ENCODE results near the gene EPPIN. TPM values are rescaled to one million over a fixed set of nuclear protein-coding genes. Genes with fewer than 3 reads are reported as not detected.
"Not testable (repeated sequence)": the region's sequence is repeated elsewhere in the genome, so short reads cannot be mapped to it uniquely, and the experiment has no call there.

EPPIN gene
- total and polyA plus RNA-seq, 4 experiments from 2014 or later, result not detected

DNA sequence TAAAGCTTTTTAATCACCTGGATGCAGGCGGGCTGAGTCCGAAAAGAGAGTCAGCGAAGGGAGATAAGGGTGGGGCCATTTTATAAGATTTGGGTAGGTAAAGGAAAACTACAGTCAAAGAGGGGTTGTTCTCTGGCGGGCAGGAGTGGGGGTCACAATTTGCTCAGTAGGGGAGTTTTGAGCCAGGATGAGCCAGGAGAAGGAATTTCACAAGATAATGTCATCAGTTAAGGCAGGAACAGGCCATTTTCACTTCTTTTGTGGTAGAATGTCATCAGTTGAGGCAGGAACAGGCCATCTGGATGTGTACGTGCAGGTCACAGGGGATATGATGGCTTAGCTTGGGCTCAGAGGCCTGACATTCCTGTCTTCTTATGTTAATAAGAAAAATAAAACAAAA is 37.1 kb upstream of the EPPIN start:
- intact Hi-C loops (cut with micrococcal nuclease); H3K36me3 Mint-ChIP-seq; CTCF ChIA-PET (ENCODE audit: partially characterized antibody); POLR2A ChIA-PET (ENCODE audit: partially characterized antibody); H3K4me1 ChIP-seq (ENCODE audit: insufficient read depth, low read length); H3K4me1 Mint-ChIP-seq; H3K36me3 ChIP-seq (ENCODE audit: insufficient read depth, low read length); DNase-seq; H3K4me3 Mint-ChIP-seq; H3K27ac ChIP-seq (ENCODE audit: low read depth, low read length); H3K4me3 ChIP-seq (ENCODE audit: low read length in 2 of 2); H3K9me3 ChIP-seq (ENCODE audit: control insufficient read depth in 1 of 2, low read length in 2 of 2); H3K27me3 ChIP-seq (ENCODE audit: insufficient read depth, low read length); H3K27ac Mint-ChIP-seq; H3K9me3 Mint-ChIP-seq: not testable (repeated sequence)
- peaks cover 20 to 24% of the 10 kb centered on the region in 2 donors for H3K27me3 Mint-ChIP-seq

DNA sequence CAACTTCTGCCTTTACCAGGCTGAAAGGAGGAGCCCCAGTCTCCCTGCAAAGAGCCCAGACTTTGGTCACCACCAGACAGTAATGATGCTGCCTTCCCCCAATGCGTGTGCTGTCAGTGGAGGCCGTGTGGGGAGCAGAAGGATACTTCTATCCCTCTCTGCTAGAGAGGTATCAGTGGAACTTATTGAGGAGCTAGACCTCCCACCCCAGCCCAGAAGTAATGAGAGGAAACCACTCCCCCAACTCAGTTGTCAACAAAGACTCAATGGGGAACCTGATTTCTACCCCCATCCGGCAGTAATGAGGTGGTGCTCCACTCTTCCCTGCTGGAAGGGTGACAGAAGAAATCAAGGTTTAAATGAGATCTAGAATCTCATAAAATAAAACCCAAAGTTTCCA is 36.3 kb upstream of the EPPIN start:
- POLR2A ChIA-PET (ENCODE audit: partially characterized antibody), result no interaction called here
- CTCF ChIA-PET (ENCODE audit: partially characterized antibody), result interaction anchor here (0.6 kb wide), 1 partner anchor 187 kb away, joined by 3 read pairs; no protein-coding TSS in a partner anchor
- no peaks in the 10 kb centered on the region for H3K9me3 Mint-ChIP-seq
- H3K27ac ChIP-seq (ENCODE audit: low read depth, low read length), result no peak overlapping the region
- DNase-seq, result no peak
- H3K27ac Mint-ChIP-seq, result no peak overlapping the region
- peaks cover 20 to 22% of the 10 kb centered on the region in 2 donors for H3K27me3 Mint-ChIP-seq
- H3K4me1 Mint-ChIP-seq, result no peaks in the 10 kb centered on the region
- H3K4me1 ChIP-seq (ENCODE audit: insufficient read depth, low read length), result no peaks in the 10 kb centered on the region
- intact Hi-C loops (cut with micrococcal nuclease), result no loop called here
- H3K4me3 Mint-ChIP-seq, result no peak overlapping the region
- no peak overlapping the region for H3K4me3 ChIP-seq (ENCODE audit: low read length in 2 of 2)
- no peaks in the 10 kb centered on the region for H3K36me3 Mint-ChIP-seq
- no peaks in the 10 kb centered on the region for H3K9me3 ChIP-seq (ENCODE audit: control insufficient read depth in 1 of 2, low read length in 2 of 2)
- no peaks in the 10 kb centered on the region for H3K27me3 ChIP-seq (ENCODE audit: insufficient read depth, low read length)
- H3K36me3 ChIP-seq (ENCODE audit: insufficient read depth, low read length), result no peaks in the 10 kb centered on the region

DNA sequence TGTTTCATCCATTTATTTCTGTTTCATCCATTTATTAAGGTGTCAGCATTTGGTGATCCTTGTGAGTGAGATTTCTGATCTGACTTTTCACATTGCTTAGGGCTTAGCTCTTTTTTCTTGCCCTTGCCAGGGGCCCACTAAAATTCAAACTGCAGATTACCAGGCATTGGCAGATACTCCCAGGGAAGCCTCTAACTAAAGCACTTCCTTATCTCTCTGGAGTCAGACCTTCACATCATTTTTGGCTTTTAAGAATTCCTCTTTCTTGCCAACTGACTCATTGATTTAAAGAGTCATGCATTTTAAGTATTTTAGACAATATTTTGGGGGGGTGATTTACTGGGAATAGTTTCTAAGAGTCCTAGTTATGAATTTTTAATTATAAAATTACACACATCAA is 34.5 kb upstream of the EPPIN start:
- Histone ChIP-seq H3K4me3 (ENCODE audit: low read length in 2 of 2) (no peak overlapping the region), H3K27me3 (ENCODE audit: insufficient read depth, low read length) (no peaks in the 10 kb centered on the region), H3K4me1 (ENCODE audit: insufficient read depth, low read length) (no peaks in the 10 kb centered on the region), H3K9me3 (ENCODE audit: control insufficient read depth in 1 of 2, low read length in 2 of 2) (no peaks in the 10 kb centered on the region), H3K27ac (ENCODE audit: low read depth, low read length) (no peak overlapping the region), H3K36me3 (ENCODE audit: insufficient read depth, low read length) (no peaks in the 10 kb centered on the region)
- H3K36me3 Mint-ChIP-seq, result no peaks in the 10 kb centered on the region
- POLR2A ChIA-PET (ENCODE audit: partially characterized antibody), result no interaction called here
- CTCF ChIA-PET (ENCODE audit: partially characterized antibody), result no interaction called here
- H3K4me1 Mint-ChIP-seq, result no peaks in the 10 kb centered on the region
- no peaks in the 10 kb centered on the region for H3K9me3 Mint-ChIP-seq
- intact Hi-C loops (cut with micrococcal nuclease), result no loop called here
- no peak for DNase-seq
- H3K27ac Mint-ChIP-seq, result no peak overlapping the region
- H3K27me3 Mint-ChIP-seq, result peaks cover 18 to 20% of the 10 kb centered on the region in 2 donors
- H3K4me3 Mint-ChIP-seq, result no peak overlapping the region

DNA sequence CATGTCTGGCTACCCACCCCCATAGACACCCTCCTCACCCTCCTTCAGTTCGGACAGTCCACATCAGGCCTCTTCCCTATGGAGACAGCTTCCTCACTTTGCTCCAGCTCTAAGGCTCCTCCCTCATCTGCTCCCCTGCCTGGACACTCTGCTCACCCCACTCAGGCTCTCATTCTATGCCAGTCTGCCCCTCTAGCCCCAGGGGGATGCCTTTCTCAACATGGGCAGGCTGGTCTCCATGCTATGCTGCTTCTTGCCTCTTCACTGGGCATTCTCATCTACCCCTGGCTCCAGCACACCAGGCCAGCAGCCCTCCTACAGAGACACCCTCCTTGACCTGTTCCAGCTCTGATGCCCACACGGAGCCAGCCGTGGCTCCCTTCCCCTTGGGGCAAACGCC is 32.0 kb upstream of the EPPIN start, which contains the start of gene WFDC8:
Gene WFDC8 (minus strand): TSS at position 101 of the 400 bp plus-strand sequence. CDS start 37 bp downstream, at position 64.
- POLR2A ChIA-PET (ENCODE audit: partially characterized antibody), result no interaction called here
- H3K4me1 ChIP-seq (ENCODE audit: insufficient read depth, low read length), result no peaks in the 10 kb centered on the region
- no peak within 1 kb of the TSS for H3K4me3 ChIP-seq (ENCODE audit: low read length in 2 of 2)

DNA sequence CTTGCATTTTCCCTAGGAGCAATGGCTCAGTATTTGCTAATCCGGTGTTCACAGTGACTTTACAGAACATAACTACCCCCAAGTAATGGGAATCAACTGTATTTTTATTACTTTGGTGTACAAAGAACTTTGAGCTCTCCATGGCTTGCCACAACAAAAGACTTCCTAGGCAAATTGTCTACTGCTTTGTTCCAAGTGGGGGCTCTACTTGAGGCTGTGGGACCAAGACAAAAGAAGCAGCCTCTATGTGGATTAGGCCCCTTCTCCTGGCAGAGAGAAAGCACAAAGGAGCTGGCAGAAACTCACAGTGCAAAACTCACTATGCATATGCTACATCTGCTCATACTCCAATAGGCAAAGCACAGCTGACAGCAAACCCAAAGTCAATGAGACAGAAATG is 31.0 kb upstream of the EPPIN start:
- no peaks in the 10 kb centered on the region for H3K4me1 Mint-ChIP-seq
- peaks cover 0 to 6% (median 0%) of the 10 kb centered on the region in 8 donors for H3K9me3 Mint-ChIP-seq
- H3K9me3 ChIP-seq (ENCODE audit: control insufficient read depth in 1 of 2, low read length in 2 of 2), result no peaks in the 10 kb centered on the region
- no peaks in the 10 kb centered on the region for H3K36me3 Mint-ChIP-seq
- DNase-seq, result no peak
- no peaks in the 10 kb centered on the region for H3K27me3 ChIP-seq (ENCODE audit: insufficient read depth, low read length)
- no peak overlapping the region for H3K27ac Mint-ChIP-seq
- H3K27me3 Mint-ChIP-seq, result peaks cover 14 to 18% of the 10 kb centered on the region in 2 donors
- ChIA-PET POLR2A (ENCODE audit: partially characterized antibody) (no interaction called here), CTCF (ENCODE audit: partially characterized antibody) (no interaction called here)
- no peak overlapping the region for H3K4me3 ChIP-seq (ENCODE audit: low read length in 2 of 2)
- no peaks in the 10 kb centered on the region for H3K4me1 ChIP-seq (ENCODE audit: insufficient read depth, low read length)
- no peak overlapping the region for H3K27ac ChIP-seq (ENCODE audit: low read depth, low read length)
- no peaks in the 10 kb centered on the region for H3K36me3 ChIP-seq (ENCODE audit: insufficient read depth, low read length)
- intact Hi-C loops (cut with micrococcal nuclease), result no loop called here
- H3K4me3 Mint-ChIP-seq, result no peak overlapping the region

More for the DNA sequence above, 32.0 kb upstream of the EPPIN start, which contains the start of gene WFDC8:
- CTCF ChIA-PET (ENCODE audit: partially characterized antibody), result no interaction called here
- Histone ChIP-seq H3K27me3 (ENCODE audit: insufficient read depth, low read length) (no peaks in the 10 kb centered on the region), H3K27ac (ENCODE audit: low read depth, low read length) (no peak within 1 kb of the TSS), H3K9me3 (ENCODE audit: control insufficient read depth in 1 of 2, low read length in 2 of 2) (no peaks in the 10 kb centered on the region), H3K36me3 (ENCODE audit: insufficient read depth, low read length) (no peaks in the 10 kb centered on the region)
- Mint-ChIP-seq H3K27ac (no peak within 1 kb of the TSS), H3K36me3 (no peaks in the 10 kb centered on the region), H3K27me3 (peaks cover 19 to 20% of the 10 kb centered on the region in 2 donors), H3K4me1 (no peaks in the 10 kb centered on the region), H3K4me3 (no peak within 1 kb of the TSS), H3K9me3 (no peaks in the 10 kb centered on the region)
- no peak for DNase-seq
- intact Hi-C loops (cut with micrococcal nuclease), result no loop called here

DNA sequence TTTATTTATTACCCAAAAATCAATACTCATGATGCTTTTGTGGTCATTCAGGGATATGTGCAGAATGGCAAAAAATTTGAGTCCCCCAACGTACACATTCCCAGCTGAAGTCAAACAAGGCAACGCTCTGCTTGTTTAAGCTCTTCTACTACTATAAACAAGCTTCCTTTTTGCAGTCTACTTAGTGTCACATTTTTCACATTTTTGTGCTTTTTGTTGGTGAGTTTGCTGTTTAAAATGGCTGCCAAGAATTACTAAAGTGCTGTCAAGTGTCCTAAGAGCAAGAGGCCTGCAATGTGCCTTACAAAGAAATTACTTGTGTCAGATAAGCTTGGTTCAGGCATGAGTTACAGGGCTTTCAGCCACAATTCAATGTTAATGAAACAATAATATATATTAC is 29.8 kb upstream of the EPPIN start:
- ChIA-PET CTCF (ENCODE audit: partially characterized antibody) (no interaction called here), POLR2A (ENCODE audit: partially characterized antibody) (no interaction called here)
- intact Hi-C loops (cut with micrococcal nuclease), result no loop called here
- no peaks in the 10 kb centered on the region for H3K9me3 ChIP-seq (ENCODE audit: control insufficient read depth in 1 of 2, low read length in 2 of 2)
- no peak overlapping the region for H3K4me3 Mint-ChIP-seq
- no peak for DNase-seq
- no peaks in the 10 kb centered on the region for H3K36me3 Mint-ChIP-seq
- no peak overlapping the region for H3K4me3 ChIP-seq (ENCODE audit: low read length in 2 of 2)
- H3K27ac Mint-ChIP-seq, result no peak overlapping the region
- H3K4me1 Mint-ChIP-seq, result no peaks in the 10 kb centered on the region
- peaks cover 0 to 6% (median 0%) of the 10 kb centered on the region in 8 donors for H3K9me3 Mint-ChIP-seq
- no peaks in the 10 kb centered on the region for H3K36me3 ChIP-seq (ENCODE audit: insufficient read depth, low read length)
- H3K4me1 ChIP-seq (ENCODE audit: insufficient read depth, low read length), result no peaks in the 10 kb centered on the region
- H3K27me3 Mint-ChIP-seq, result peaks cover 9 to 16% of the 10 kb centered on the region in 2 donors
- no peak overlapping the region for H3K27ac ChIP-seq (ENCODE audit: low read depth, low read length)
- no peaks in the 10 kb centered on the region for H3K27me3 ChIP-seq (ENCODE audit: insufficient read depth, low read length)

DNA sequence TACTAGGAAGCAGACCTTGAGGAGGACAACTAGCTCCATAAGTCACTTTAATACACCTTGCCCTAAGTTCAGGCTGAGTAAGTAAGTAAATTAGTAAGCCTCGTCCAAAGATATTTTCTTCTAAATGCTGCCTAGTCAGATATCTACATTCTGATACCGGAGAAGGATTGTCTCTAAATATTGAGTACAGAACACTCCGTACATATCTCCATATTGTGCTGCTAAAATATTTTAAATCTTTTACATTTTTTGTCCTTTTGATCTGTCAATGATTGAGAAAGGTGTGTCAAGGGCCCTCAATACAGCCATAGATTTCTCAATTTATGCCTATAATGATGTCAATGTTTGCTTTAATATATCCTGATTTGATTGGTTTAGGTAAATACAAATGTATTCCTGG is 28.7 kb upstream of the EPPIN start:
- DNase-seq, result no peak
- Histone ChIP-seq H3K27ac (ENCODE audit: low read depth, low read length) (no peak overlapping the region), H3K36me3 (ENCODE audit: insufficient read depth, low read length) (no peaks in the 10 kb centered on the region), H3K4me3 (ENCODE audit: low read length in 2 of 2) (no peak overlapping the region), H3K27me3 (ENCODE audit: insufficient read depth, low read length) (no peaks in the 10 kb centered on the region), H3K9me3 (ENCODE audit: control insufficient read depth in 1 of 2, low read length in 2 of 2) (no peaks in the 10 kb centered on the region), H3K4me1 (ENCODE audit: insufficient read depth, low read length) (no peaks in the 10 kb centered on the region)
- Mint-ChIP-seq H3K27ac (no peak overlapping the region), H3K4me3 (no peak overlapping the region), H3K4me1 (no peaks in the 10 kb centered on the region), H3K36me3 (no peaks in the 10 kb centered on the region), H3K9me3 (peaks cover 0 to 6% (median 0%) of the 10 kb centered on the region in 8 donors), H3K27me3 (peaks cover 9 to 19% of the 10 kb centered on the region in 2 donors)
- intact Hi-C loops (cut with micrococcal nuclease), result no loop called here
- CTCF ChIA-PET (ENCODE audit: partially characterized antibody), result no interaction called here
- POLR2A ChIA-PET (ENCODE audit: partially characterized antibody), result no interaction called here

DNA sequence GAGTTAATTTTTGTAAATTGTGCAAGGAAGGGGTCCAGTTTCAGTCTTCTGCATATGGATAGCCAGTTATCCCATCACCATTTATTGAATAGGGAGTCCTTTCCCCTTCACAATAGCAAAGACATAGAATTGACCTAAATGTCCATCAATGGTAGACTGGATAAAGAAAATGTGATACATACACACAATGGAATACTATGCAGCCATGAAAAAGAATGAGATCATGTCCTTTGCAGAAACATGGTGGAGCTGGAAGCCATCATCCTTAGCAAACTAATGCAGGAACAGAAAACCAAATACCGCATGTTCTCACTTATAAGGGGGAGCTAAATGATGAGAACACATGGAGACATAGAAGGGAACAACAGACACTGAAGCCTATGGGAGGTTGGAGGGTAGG is 22.4 kb upstream of the EPPIN start:
- H3K27ac ChIP-seq (ENCODE audit: low read depth, low read length); H3K9me3 Mint-ChIP-seq; H3K27me3 ChIP-seq (ENCODE audit: insufficient read depth, low read length); H3K36me3 ChIP-seq (ENCODE audit: insufficient read depth, low read length); intact Hi-C loops (cut with micrococcal nuclease); H3K9me3 ChIP-seq (ENCODE audit: control insufficient read depth in 1 of 2, low read length in 2 of 2); H3K4me1 ChIP-seq (ENCODE audit: insufficient read depth, low read length); CTCF ChIA-PET (ENCODE audit: partially characterized antibody); DNase-seq; H3K4me3 Mint-ChIP-seq; H3K4me1 Mint-ChIP-seq; POLR2A ChIA-PET (ENCODE audit: partially characterized antibody); H3K4me3 ChIP-seq (ENCODE audit: low read length in 2 of 2); H3K27me3 Mint-ChIP-seq; H3K36me3 Mint-ChIP-seq; H3K27ac Mint-ChIP-seq: not testable (repeated sequence)

Data from CD4-positive, alpha-beta memory T cell (primary cell).